GM19025 (cell line): ENCODE results near the gene RPS8.
"Not testable (repeated sequence)": the region's sequence is repeated elsewhere in the genome, so short reads cannot be mapped to it uniquely, and the experiment has no call there.

ENCODE experiments used
- ATAC-seq: cut with Tn5 transposase; IDR thresholded peaks from one replicate; pipeline ENCODE4 v1.9.1; 2021; ENCODE audit warnings: mild to moderate bottlenecking, low read depth, moderate library complexity; ENCODE audit not compliant: unreplicated experiment

Gene RPS8

DNA sequence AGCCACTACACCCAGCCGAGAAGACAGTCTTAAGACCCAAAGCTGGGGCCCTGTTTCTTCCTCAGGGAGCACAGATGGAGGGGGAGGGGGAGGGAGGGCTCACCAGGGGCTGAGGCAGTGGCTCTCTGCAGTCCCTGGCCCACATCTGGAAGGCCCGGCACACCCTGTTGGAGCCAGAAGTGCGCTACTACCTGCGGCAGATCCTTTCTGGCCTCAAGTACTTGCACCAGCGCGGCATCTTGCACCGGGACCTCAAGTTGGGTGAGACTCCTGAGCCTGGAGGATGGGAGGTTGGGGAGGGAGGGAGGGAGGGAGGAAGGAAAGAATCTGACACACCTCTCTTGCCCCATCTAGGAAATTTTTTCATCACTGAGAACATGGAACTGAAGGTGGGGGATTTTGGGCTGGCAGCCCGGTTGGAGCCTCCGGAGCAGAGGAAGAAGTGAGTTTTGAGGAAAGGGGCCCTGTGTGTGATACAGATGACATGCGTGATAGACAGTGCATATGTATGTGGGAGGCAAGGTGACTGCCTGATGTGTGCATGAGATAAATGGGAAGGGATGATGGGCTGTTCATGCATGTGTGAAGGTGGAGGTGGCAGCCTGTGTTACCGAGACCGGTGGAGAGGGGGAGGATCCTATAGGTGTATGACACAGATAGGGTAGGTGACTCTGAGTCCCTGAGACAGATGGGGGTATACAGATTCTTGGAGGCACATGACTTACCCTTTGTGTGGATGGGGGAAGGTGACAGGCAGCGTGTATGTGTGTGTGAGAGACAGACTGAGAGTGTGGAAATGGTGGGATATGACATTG lies 26.4 kb downstream of the RPS8 start:
- ATAC-seq = no peak

DNA sequence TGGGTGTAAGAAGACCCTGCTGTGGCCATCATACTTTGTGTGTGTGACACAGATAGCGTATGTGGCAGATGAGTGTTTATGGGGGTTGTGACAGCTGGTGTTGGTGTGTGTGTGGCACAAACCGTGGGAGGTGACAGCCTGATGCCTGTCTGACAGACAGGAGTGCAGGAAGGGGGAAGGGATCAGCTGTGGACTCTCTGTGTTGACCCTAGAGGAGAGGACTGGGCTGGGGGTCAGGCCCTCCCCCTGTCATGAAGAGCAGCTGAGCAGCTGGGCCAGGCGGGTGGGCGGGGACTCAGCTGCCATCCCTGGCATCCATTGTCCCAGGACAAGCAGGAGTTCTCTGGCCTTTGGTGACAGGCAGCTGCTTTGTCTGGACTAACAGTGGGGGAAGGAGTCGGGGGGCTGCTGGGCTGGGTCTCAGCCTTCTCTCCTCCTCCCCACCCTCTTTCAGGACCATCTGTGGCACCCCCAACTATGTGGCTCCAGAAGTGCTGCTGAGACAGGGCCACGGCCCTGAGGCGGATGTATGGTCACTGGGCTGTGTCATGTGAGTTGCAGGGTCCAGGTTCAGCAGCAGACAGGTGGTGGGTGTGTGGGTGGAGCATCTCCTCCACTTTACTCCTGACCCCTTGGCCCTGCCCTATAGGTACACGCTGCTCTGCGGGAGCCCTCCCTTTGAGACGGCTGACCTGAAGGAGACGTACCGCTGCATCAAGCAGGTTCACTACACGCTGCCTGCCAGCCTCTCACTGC lies 27.1 kb downstream of the RPS8 start:
- ATAC-seq = no peak

DNA sequence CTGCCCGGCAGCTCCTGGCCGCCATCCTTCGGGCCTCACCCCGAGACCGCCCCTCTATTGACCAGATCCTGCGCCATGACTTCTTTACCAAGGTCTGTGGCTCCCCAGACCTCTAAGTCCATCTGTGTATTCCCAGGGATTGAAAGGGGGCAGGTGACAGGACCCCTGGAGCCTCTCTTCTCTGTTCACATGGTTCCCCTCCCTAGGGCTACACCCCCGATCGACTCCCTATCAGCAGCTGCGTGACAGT lies 27.6 kb downstream of the RPS8 start:
- no peak for ATAC-seq

DNA sequence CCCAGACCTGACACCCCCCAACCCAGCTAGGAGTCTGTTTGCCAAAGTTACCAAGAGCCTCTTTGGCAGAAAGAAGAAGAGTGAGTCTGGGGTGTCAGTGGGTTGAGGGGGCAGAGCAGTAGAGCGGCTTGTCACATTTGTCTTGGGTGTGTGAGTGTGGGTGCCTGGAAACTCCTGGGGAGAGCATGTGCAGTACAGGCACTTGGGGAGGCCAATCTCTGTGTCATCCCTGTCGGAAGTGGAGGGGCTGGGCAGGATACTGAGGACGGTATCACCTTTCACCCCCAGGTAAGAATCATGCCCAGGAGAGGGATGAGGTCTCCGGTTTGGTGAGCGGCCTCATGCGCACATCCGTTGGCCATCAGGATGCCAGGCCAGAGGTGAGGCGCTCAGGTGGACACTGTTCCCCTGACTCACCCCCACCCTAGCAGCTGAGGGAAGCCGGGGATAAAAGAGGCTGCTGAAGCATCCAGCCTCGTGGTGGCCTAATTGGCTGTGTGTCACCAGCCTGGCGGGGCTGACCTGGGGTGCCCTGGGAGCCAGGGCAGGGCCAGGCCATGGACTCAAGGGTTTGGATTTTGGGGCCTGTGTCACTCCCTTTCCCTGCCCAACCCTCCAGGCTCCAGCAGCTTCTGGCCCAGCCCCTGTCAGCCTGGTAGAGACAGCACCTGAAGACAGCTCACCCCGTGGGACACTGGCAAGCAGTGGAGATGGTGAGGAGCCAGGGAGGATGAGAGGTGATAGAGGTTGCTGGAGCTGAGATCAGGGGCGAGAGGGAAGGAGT lies 28.2 kb downstream of the RPS8 start:
- no peak for ATAC-seq

DNA sequence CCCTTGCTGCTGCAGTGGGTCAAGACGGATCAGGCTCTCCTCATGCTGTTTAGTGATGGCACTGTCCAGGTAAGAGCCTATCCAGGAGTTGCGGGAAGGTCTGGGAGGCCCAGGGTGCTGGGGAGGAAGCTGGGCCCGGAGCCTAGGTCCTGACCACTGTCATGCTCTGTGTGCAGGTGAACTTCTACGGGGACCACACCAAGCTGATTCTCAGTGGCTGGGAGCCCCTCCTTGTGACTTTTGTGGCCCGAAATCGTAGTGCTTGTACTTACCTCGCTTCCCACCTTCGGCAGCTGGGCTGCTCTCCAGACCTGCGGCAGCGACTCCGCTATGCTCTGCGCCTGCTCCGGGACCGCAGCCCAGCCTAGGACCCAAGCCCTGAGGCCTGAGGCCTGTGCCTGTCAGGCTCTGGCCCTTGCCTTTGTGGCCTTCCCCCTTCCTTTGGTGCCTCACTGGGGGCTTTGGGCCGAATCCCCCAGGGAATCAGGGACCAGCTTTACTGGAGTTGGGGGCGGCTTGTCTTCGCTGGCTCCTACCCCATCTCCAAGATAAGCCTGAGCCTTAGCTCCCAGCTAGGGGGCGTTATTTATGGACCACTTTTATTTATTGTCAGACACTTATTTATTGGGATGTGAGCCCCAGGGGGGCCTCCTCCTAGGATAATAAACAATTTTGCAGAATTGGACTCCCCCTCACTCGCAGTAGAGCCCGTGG lies 30.1 kb downstream of the RPS8 start:
- no peak for ATAC-seq

DNA sequence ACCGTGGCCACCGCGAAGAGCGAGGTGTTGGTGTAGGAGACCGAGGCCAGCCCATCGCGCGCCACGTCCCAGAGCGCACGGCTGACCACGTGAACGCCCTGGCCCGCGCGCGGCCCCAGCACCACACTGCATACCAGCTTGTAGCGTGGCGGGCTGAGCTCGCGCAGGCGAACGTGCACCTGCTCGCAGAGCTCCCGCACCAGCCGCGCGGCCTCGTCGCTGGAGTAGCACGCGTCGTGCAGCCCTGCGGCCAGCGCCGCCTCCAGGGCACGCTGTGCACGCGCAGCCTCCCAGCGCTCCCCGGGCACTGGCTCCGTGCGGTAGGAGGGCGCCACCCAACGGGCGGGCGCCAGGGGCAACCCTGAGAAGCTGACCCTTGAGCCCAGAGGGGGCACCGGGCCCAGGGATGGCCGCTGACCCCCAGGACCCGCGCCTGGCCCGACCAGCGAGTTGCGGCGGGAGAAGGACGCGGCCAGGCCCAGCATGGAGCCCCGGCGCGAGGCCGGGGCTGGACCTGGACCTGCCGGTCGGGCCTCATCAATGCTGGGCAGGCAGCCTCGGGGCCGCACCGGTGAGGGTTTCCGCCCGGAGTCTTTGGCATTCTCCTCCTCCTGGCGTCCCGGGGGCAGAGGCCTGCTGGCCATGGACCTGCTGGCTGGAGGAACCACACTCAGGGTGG lies 30.8 kb downstream of the RPS8 start:
- ATAC-seq = no peak

DNA sequence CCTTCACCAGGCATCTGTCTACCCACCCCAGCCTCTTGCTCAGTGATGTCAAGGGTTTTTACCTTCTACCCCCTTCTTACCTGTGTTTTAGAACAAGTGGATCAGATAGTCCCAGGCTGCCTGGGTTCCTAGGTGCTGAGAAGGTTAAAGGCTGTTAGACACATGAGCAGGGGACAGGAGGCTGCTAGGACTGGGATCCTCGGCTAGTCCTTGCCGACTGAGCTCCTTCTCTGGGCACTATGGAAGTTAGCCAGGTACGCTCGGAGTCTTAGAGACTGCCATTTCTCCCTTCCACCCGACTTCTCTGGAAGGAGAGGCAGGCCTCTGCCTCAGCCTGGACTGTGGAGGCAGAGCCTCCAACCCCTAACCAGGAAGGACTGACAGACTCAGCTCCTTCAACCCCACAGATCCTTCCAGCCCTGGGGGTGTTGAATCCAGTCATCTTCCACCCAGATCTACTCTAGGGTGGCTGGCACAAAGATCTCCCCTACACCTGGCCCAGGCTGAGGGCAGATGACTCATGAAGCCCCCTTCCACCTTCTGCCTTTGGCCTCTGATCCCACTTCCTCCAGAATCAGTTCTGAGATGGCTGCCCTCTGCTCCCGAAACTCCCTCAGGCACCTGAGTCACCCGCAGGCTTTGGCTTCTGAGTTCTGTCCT lies 31.5 kb downstream of the RPS8 start, which contains the start of gene DYNLT4:
Gene DYNLT4 (minus strand): TSS at position 648 of the 660 bp plus-strand sequence. CDS start 683 bp downstream, outside the sequence.
- ATAC-seq = no peak

DNA sequence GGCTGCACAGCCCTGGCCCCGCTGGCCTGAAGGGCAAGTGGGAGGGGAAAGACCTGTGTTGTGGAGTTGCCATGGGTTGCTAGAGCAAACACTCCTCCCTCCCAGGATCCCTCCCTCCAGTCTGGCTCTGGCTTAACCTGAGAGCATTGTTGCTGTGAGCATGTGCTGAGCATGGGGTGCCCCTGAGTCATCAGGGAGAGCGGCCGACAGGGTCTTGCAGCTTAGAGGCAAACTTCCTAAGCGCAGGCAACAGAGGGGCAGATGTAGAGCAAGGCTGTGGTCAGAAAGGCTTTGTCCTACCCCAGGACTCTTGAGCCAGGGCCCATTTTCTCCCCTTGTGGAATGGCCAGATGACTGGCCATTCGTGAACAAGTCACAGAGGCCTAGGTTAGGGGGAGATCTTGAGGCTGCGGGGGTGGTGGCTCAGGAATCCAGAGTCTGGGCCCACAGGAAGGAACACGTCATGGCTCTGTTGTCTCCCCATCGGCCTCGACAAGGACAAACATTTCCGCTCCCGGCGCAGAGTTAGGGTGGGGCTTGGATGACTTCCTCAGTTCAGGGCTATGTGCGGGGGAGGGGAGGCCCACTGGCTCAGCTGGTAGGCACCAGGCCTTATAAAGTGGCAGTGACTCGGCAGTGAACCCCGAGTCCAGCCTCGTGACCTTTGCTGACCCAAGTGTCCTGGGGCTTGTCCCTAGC lies 32.2 kb downstream of the RPS8 start:
- ATAC-seq = peak; percentile 31

DNA sequence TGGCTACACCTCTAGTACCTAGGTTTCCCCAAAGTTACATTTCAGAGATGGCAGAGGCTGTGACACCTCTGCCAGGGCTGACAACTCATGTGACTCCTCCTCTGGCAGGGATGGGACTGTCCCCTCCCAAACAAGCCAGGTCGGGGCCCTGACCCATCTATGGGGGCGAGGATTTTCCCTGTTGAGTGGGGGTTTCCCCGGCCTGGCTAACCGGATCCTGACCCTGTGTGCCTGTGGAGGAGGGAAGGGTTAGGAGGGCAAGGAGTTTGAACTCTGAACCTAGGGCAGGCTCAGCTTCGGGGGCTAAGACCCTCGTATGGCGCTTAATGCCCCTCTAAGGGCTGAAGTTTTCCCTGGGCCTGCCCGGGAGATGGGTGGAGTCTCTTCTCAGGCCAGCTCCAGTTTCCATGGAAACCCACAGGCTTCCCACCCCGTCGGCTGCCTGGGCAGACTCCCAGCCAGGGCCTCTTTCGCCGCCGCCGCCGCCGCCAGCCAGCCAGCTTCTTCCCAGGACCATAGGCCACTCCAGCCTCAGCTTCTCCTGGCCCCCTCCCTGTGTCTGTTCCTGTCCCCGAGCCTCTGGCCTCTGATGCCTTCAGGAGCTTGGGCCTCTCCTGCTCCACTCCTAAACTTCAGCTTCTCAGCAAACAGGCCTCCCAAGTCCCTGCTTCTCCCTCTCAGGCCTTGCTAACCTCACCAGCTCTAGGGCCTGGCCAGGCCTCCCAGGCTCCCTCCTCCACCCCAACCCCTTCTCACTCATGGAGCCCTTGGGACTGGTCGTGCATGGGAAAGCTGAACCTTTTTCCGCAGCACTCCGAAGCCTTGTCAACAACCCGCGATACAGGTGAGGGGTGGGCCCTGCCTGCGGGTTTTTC lies 33.0 kb downstream of the RPS8 start, which contains the start of gene BTBD19:
Gene BTBD19 (plus strand): TSS at position 461 of the 875 bp plus-strand sequence. CDS start 298 bp downstream, at position 759.
- ATAC-seq = peak; percentile 35

DNA sequence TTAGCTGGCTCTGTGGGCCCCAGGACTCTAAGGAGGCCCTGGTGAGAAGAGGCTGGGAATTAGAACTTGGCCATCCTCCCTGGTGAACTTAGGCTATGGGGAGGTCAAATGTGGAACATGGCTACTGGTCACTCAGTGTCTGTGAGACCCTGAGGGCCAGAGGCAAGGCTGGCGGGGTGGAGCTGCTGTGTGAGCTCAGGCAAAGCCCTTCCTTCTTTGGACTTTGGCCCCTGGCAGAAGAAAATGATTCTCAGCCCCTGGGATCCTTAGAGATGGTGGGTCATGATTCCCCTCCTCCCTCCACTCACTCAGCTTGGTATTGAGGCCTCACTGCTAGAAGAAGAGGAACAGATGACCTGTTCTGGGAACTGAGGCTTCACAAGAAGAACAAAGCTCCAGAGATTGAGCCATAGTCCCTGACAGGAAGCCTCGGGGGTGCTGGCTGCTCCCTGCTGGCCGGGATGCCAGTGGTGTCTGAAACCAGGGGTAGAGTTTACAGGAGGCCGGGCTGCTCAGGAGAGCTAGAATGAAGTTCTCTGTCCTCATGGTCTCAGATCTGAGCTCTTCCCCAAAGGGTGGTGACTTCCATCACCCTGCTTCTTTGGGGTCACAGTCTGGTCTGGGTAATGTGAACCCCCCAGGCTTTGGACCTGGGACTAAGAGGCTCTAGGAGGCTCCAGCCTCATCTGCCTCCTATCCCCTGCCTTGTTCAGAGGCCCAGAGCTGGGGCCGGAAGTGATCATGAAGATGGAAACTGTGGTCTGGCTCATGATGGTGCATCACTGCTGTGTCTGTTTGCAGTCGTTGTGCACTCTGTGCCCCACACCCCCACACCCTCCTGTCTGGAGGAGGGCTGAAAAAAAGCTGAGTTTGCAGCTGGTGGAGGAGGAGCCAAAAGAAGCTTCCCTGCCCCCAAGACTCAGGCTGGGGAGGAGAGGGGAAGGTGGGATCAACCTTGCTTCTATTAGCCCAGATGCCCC lies 33.9 kb downstream of the RPS8 start:
- ATAC-seq = no peak

DNA sequence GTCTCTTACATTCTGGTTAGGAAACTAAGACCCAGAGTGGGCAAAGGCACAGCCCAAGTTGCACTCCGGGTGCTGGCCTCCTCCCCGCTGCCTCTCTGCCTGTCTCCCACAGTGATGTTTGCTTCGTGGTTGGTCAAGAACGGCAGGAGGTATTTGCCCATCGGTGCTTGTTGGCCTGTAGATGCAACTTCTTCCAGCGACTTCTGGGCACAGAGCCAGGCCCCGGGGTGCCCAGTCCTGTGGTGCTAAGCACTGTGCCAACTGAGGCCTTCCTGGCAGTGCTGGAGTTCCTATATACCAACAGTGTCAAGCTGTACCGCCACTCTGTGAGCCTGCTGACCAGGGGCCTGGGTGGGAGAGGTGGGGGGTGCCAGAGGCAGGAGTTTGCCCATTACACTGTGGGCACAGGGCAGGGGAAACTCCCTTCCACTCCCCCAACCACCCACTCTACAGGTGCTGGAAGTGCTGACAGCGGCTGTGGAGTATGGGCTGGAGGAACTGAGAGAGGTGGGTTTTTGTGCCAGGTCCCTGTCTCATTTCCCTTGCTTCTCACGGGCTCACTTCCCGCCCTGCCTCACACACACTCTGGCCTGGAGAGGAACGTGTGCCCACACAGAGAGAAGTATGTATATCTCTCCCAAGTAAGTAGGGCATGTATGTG lies 34.9 kb downstream of the RPS8 start:
- no peak for ATAC-seq

DNA sequence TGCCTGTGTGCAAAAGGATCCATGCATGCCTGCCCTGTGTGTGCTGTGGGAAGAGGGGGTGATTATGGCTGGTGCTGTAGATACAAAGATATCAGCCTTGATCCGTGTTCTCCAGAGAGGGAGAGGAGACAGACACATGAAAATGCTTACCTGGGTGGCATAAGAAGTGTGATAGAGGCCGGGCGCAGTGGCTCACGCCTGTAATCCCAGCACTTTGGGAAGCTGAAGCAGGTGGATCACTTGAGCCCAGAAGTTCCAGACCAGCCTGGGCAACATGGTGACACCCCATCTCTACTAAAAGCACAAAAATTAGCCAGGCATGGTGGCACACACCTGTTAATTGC lies 35.4 kb downstream of the RPS8 start:
- not testable (repeated sequence) for ATAC-seq

DNA sequence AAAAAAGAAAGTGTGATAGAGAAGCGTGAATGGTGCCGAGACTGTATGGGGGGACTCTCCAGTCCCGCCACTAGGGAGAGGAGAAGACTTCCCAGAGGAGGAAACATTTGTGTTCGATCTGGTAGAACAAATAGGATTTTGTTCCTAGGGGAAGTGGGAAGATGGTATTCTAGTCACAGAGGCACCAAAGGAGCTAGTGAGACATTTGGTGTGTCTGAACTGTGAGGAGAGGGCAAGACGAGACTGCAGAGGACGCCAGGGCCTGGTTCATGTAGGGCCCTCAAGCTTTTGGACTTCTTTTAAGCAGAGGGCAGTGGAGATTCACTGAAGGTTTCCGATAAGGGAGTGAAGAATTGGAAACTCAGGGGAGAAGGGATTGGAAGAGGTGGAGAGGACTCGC lies 35.9 kb downstream of the RPS8 start:
- ATAC-seq = no peak

DNA sequence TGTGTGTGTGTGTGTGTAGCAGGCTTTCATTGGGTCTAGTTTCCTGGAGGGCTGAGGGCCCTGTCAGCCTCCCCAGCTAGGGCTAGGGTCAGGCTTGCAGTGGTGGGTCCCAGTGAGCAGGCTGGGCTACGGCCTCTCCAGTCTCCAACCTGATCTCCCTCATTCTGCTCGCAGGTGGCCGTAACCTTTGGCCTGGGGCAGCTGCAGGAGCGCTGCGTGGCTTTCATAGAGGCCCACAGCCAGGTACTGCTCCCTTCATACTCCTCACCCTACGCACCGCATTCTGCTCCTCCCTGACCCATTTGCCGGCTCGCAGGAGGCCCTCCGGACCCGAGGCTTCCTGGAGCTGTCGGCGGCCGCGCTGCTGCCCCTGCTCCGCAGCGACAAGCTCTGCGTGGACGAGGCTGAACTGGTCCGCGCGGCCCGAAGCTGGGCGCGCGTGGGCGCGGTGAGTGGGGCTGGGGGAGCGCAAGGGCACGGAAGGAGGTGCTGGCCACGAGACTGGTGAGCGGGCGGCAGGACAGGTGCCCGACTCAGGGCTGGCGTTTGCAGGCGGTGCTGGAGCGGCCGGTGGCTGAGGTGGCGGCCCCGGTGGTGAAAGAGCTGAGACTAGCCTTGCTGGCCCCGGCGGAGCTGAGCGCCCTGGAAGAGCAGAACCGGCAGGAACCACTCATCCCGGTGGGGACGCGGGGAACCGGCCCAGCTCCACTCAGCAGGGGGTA lies 37.6 kb downstream of the RPS8 start:
- ATAC-seq = no peak

DNA sequence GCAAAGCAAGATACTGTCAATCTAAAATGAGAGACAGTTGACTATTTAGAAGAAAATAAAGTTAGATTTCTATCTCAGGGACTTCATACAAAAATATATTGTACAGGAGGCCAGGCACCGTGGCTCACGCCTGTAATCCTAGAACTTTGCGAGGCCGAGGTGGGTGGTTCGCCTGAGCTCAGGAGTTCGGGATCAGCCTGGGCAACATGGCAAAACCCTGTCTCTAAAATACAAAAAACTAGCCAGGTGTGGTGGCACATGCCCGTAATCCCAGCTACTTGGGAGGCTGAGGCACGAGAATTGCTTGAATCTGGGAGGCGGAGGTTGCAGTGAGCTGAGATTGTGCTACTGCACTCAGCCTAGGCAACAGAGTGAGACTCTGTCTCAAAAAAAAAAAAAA lies 40.6 kb downstream of the RPS8 start:
- ATAC-seq = not testable (repeated sequence)

DNA sequence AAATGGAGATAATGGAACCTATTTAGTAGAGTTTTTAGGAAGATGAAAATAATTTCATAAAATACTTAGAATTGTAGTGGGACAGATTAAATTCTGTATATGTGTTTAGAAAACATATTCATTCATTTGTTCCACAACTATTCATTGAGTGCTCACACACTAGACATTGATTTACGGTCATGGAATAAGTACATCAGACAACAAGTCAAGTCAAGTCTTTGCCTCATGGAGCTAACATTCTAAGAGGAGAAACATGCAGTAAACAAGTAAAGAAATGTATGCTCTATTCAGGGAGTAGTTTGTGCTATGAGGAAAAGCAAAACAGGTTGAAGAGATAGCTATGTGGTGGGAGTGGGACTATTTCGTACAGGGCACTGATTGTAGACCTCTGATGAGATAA lies 42.0 kb downstream of the RPS8 start:
- ATAC-seq = no peak
